Smooth muscle cell (in vitro differentiated cells): ENCODE measurements around the gene CHD2. TPM values are rescaled to one million over a fixed set of nuclear protein-coding genes. Genes with fewer than 3 reads are reported as not detected.

ENCODE experiments used
- DNase-seq: peaks from one replicate; lab custom pipeline; 2025; ENCODE audit not compliant: unreplicated experiment; lab: John Stamatoyannopoulos, UW
- H2AFZ ChIP-seq: fragments of 200-600 bp; sonication (generic); 2 replicates; pipeline ENCODE4 v1.6.0; 2016; ENCODE audit warnings: antibody characterized with exemption, low read depth, mild to moderate bottlenecking
- H3F3A ChIP-seq: fragments of 200-600 bp; sonication (generic); 2 replicates; pipeline ENCODE4 v1.6.0; 2017; ENCODE audit warnings: antibody characterized with exemption, low read depth
- H3K27ac ChIP-seq: fragments of 200-600 bp; sonication (generic); 2 replicates; pipeline ENCODE4 v1.5.1; 2016; ENCODE audit warnings: low read depth, mild to moderate bottlenecking
- H3K27me3 ChIP-seq: fragments of 200-600 bp; sonication (generic); 2 replicates; pipeline ENCODE4 v1.6.1; 2016; ENCODE audit warnings: low read depth, mild to moderate bottlenecking
- H3K36me3 ChIP-seq: fragments of 200-600 bp; sonication (generic); 2 replicates; pipeline ENCODE4 v1.5.1; 2016; ENCODE audit warnings: low read depth
- H3K4me1 ChIP-seq: fragments of 200-600 bp; sonication (generic); 2 replicates; pipeline ENCODE4 v1.5.1; 2016; ENCODE audit warnings: low read depth
- H3K4me2 ChIP-seq: fragments of 200-600 bp; sonication (generic); 2 replicates; pipeline ENCODE4 v1.6.0; 2016; ENCODE audit warnings: mild to moderate bottlenecking
- H3K4me3 ChIP-seq: fragments of 200-600 bp; sonication (generic); 2 replicates; pipeline ENCODE4 v1.5.1; 2016; ENCODE audit warnings: mild to moderate bottlenecking
- H3K79me2 ChIP-seq: fragments of 200-600 bp; sonication (generic); 2 replicates; pipeline ENCODE4 v1.6.0; 2016; ENCODE audit warnings: low read depth, mild to moderate bottlenecking
- H3K9ac ChIP-seq: fragments of 200-600 bp; sonication (generic); 2 replicates; pipeline ENCODE4 v1.6.0; 2016; ENCODE audit warnings: low read depth
- H3K9me3 ChIP-seq: fragments of 200-600 bp; sonication (generic); replicated peaks from 2 replicates; pipeline ENCODE4 v1.5.1; 2016; ENCODE audit warnings: low read depth
- H4K20me1 ChIP-seq: fragments of 200-600 bp; sonication (generic); 2 replicates; pipeline ENCODE4 v1.6.0; 2016; ENCODE audit warnings: low read depth
- CTCF ChIP-seq: fragments of 200-600 bp; sonication (generic); IDR thresholded peaks from 2 replicates; pipeline ENCODE4 v1.5.1; 2017; ENCODE audit warnings: borderline replicate concordance, mild to moderate bottlenecking, antibody characterized with exemption; ENCODE audit not compliant: insufficient read depth, poor library complexity, severe bottlenecking
- WGBS: methylation state at CpG from one replicate; pipeline ENCODE4 v1.1.7; 2016; ENCODE audit warnings: low lambda C conversion rate; 5-methylcytosine and 5-hydroxymethylcytosine counted together
- polyA plus RNA-seq: library from polyadenylated mRNA; unstranded; fragments of >200 nt; fragmentation: Nextera tagmentation; extraction: Ambion mirVana; gene quantifications from 2 replicates; pipeline ENCODE4 v1.2.1, GENCODE V29; 2016
- total RNA-seq: library from RNA; depleted of rRNA; stranded (reverse); fragments of >200 nt; gene quantifications from 2 replicates; pipeline ENCODE4 v1.2.3, GENCODE V29; 2014

CHD2 gene
- total and polyA plus RNA-seq, 2 experiments from 2014 or later = 64.4 to 99.2 TPM

GRCh38 chr15:93058128-93058527 is 158.0 kb downstream of the CHD2 start:
- no peak overlapping the region for H2AFZ ChIP-seq
- WGBS = 93% methylated on average over 8 of the region's 8 CpGs
- no peak for DNase-seq

GRCh38 chr15:93058904-93059427 is 158.8 kb downstream of the CHD2 start:
- Histone ChIP-seq H3K27ac (no peak overlapping the region), H3K9me3 (no peaks in the 10 kb centered on the region), H3K79me2 (no peaks in the 10 kb centered on the region), H2AFZ (no peak overlapping the region), H3F3A (no peaks in the 10 kb centered on the region), H3K4me1 (peaks cover 24% of the 10 kb centered on the region), H3K4me3 (no peak overlapping the region), H4K20me1 (no peaks in the 10 kb centered on the region), H3K4me2 (no peak overlapping the region), H3K9ac (no peak overlapping the region), H3K27me3 (peaks cover 19% of the 10 kb centered on the region), H3K36me3 (no peaks in the 10 kb centered on the region)
- no peak for DNase-seq
- WGBS = 84% methylated on average over 18 of the region's 18 CpGs
- no peak for TF ChIP-seq CTCF

More at GRCh38 chr15:93058128-93058527, 158.0 kb downstream of the CHD2 start:
- Histone ChIP-seq H3K36me3 (no peaks in the 10 kb centered on the region), H3K4me2 (no peak overlapping the region), H3K79me2 (no peaks in the 10 kb centered on the region), H3K27me3 (peaks cover 10% of the 10 kb centered on the region), H3K4me3 (no peak overlapping the region), H3K9ac (no peak overlapping the region), H3K9me3 (no peaks in the 10 kb centered on the region), H3K27ac (no peak overlapping the region), H3F3A (no peaks in the 10 kb centered on the region), H4K20me1 (no peaks in the 10 kb centered on the region), H3K4me1 (peaks cover 17% of the 10 kb centered on the region)
- no peak for TF ChIP-seq CTCF

- 87% methylated on average over 8 of the region's 8 CpGs for WGBS
- Histone ChIP-seq H3K9me3 (no peaks in the 10 kb centered on the region), H2AFZ (no peak overlapping the region), H3K27ac (no peak overlapping the region), H3K4me2 (no peak overlapping the region), H3K27me3 (peaks cover 20% of the 10 kb centered on the region), H3K9ac (no peak overlapping the region), H3K36me3 (no peaks in the 10 kb centered on the region), H4K20me1 (no peaks in the 10 kb centered on the region), H3K4me3 (no peak overlapping the region), H3K4me1 (peaks cover 24% of the 10 kb centered on the region), H3K79me2 (no peaks in the 10 kb centered on the region), H3F3A (no peaks in the 10 kb centered on the region)
- DNase-seq = no peak
- TF ChIP-seq CTCF = no peak
Measured at GRCh38 chr15:93059442-93059841, 159.3 kb downstream of the CHD2 start.
